Panc1 (cell line): ENCODE results near the gene HAT1. TPM values are rescaled to one million over a fixed set of nuclear protein-coding genes. Genes with fewer than 3 reads are reported as not detected.
"Not testable (repeated sequence)": the region's sequence is repeated elsewhere in the genome, so short reads cannot be mapped to it uniquely, and the experiment has no call there.

Source experiments
- ATAC-seq: fragments of 200-7000 bp; cut with Tn5 transposase; 2 replicates; pipeline ENCODE4 v1.9.1; 2020; ENCODE audit warnings: mild to moderate bottlenecking, moderate library complexity
- BruUV-seq: library from RNA; stranded (reverse); fragments of 400-500 nt; replicated peaks from 2 replicates; lab custom pipeline; 2021; lab: Mats Ljungman, UMichigan
- CTCF ChIA-PET: fragments of 300-600 bp; sonication (Branson Sonifier 250); formaldehyde crosslinking; loops from one replicate; lab custom pipeline; 2022; ENCODE audit warnings: antibody characterized with exemption; lab: Charles Lee
- POLR2A ChIA-PET: fragments of 300-600 bp; sonication (Branson Sonifier 250); formaldehyde crosslinking; loops from one replicate; lab custom pipeline; 2022; ENCODE audit warnings: antibody characterized with exemption; lab: Charles Lee
- DNase-seq: peaks from one replicate; pipeline ENCODE4 v3.0.0-alpha.2; 2010; ENCODE audit warnings: low read depth, low spot score
- H3K27ac ChIP-seq: 2 replicates; pipeline ENCODE4 v1.5.1; 2011; ENCODE audit warnings: mild to moderate bottlenecking, low read length, inconsistent platforms
- H3K27me3 ChIP-seq: fragments of 200-500 bp; sonication (Bioruptor generic); 2 replicates; pipeline ENCODE4 v1.6.0; 2014; ENCODE audit warnings: low read length, inconsistent platforms; ENCODE audit not compliant: control insufficient read depth, insufficient read depth
- H3K36me3 ChIP-seq: fragments of 200-500 bp; sonication (Bioruptor generic); 2 replicates; pipeline ENCODE4 v1.5.1; 2014; ENCODE audit warnings: inconsistent platforms, mild to moderate bottlenecking, low read length, moderate library complexity; ENCODE audit not compliant: control insufficient read depth, insufficient read depth
- H3K4me1 ChIP-seq: 2 replicates; pipeline ENCODE4 v1.5.1; 2011; ENCODE audit warnings: inconsistent platforms, mild to moderate bottlenecking, low read length, moderate library complexity; ENCODE audit not compliant: control insufficient read depth, insufficient read depth
- H3K4me3 ChIP-seq, 2 experiments: 2 replicates each; pipeline ENCODE4 v1.5.1; 2011 to 2012; ENCODE audit warnings: low read depth in 2 of 2, low read length in 2 of 2, mild to moderate bottlenecking in 2 of 2, inconsistent platforms in 1 of 2, moderate library complexity in 1 of 2
- H3K9me3 ChIP-seq: fragments of 200-500 bp; sonication (Bioruptor generic); 2 replicates; pipeline ENCODE4 v1.5.1; 2014; ENCODE audit warnings: low read depth, mild to moderate bottlenecking, inconsistent platforms, low read length, moderate library complexity; ENCODE audit not compliant: control insufficient read depth, insufficient read depth
- CTCF ChIP-seq: fragments of 450-650 bp; IDR thresholded peaks from 2 replicates; pipeline ENCODE4 v1.5.1; 2017; ENCODE audit warnings: mild to moderate bottlenecking
- POLR2AphosphoS5 ChIP-seq: IDR thresholded peaks from 2 replicates; pipeline ENCODE4 v1.6.1; 2012; ENCODE audit warnings: mild to moderate bottlenecking, low read depth, low read length, moderate library complexity
- REST ChIP-seq, 2 experiments: IDR thresholded peaks; 2 replicates each; pipeline ENCODE4 v1.6.1; 2011 to 2012; ENCODE audit warnings: low read depth in 2 of 2, control low read depth in 1 of 2, low read length in 1 of 2, mild to moderate bottlenecking in 1 of 2, moderate library complexity in 1 of 2; ENCODE audit not compliant: insufficient read depth in 1 of 2
- SIN3A ChIP-seq: IDR thresholded peaks from 2 replicates; pipeline ENCODE4 v1.6.1; 2012; ENCODE audit warnings: low read depth, mild to moderate bottlenecking, low read length, moderate library complexity, borderline replicate concordance; ENCODE audit not compliant: insufficient read depth
- TCF7L2 ChIP-seq: IDR thresholded peaks from 2 replicates; pipeline ENCODE4 v1.6.1; 2011; ENCODE audit warnings: mild to moderate bottlenecking, low read depth, low read length, inconsistent platforms
- in situ Hi-C: cut with HindIII; loops from 2 replicates; pipeline ENCODE4 v1.10.0; 2016; ENCODE audit warnings: low sequenced_read_pairs, low pct_unique_long_range_greater_than_20kb
- intact Hi-C: fragments of 100-400 bp; cut with micrococcal nuclease; formaldehyde crosslinking; loops from one replicate; pipeline ENCODE4 v1.10.0; 2022; ENCODE audit not compliant: unreplicated experiment
- total RNA-seq: library from RNA; stranded (reverse); gene quantifications from one replicate; pipeline ENCODE4 v1.2.1, GENCODE V29; 2021; ENCODE audit not compliant: unreplicated experiment

The HAT1 gene
- total RNA-seq, 1 experiment from 2014 or later = 74.7 TPM

GRCh38 chr2:171895786-171896185, 26.5 kb upstream of the HAT1 start:
- ATAC-seq (no peak), DNase-seq (no peak)
- in situ Hi-C loops = no loop called here
- TF ChIP-seq REST (IDR thresholded peaks at IDR 0.05; ENCODE audit: insufficient read depth in 1 of 2, low read depth in 2 of 2, low read length in 1 of 2) (no peak), CTCF (no peak), POLR2AphosphoS5 (no peak), SIN3A (no peak), TCF7L2 (no peak)
- Histone ChIP-seq H3K4me3 (no peak overlapping the region), H3K4me1 (peaks cover 7% of the 10 kb centered on the region), H3K27me3 (no peaks in the 10 kb centered on the region), H3K36me3 (no peaks in the 10 kb centered on the region; the same call in 1 of the 2 replicates), H3K9me3 (no peaks in the 10 kb centered on the region), H3K27ac (no peak overlapping the region)
- intact Hi-C loops = no loop called here
- POLR2A ChIA-PET = no interaction called here
- CTCF ChIA-PET = no interaction called here
- BruUV-seq = no TSS peak

GRCh38 chr2:171899623-171900282, 22.5 kb upstream of the HAT1 start:
- DNase-seq, H3K4me1 ChIP-seq, CTCF ChIA-PET, H3K27ac ChIP-seq, intact Hi-C loops, POLR2A ChIA-PET, ATAC-seq, in situ Hi-C loops, H3K36me3 ChIP-seq, H3K9me3 ChIP-seq, BruUV-seq, H3K4me3 ChIP-seq, H3K27me3 ChIP-seq: not testable (repeated sequence)

GRCh38 chr2:171902840-171903420, 19.3 kb upstream of the HAT1 start:
- DNase-seq (no peak), ATAC-seq (no peak)
- intact Hi-C loops (no loop called here), in situ Hi-C loops (no loop called here)
- Histone ChIP-seq H3K36me3 (no peaks in the 10 kb centered on the region), H3K27me3 (no peaks in the 10 kb centered on the region), H3K4me3 (no peak overlapping the region), H3K9me3 (no peaks in the 10 kb centered on the region), H3K4me1 (no peaks in the 10 kb centered on the region), H3K27ac (no peak overlapping the region)
- CTCF ChIA-PET = no interaction called here
- TF ChIP-seq TCF7L2 (no peak), POLR2AphosphoS5 (no peak), SIN3A (no peak), CTCF (no peak), REST (IDR thresholded peaks at IDR 0.05; ENCODE audit: insufficient read depth in 1 of 2, low read depth in 2 of 2, low read length in 1 of 2) (no peak)
- POLR2A ChIA-PET = no interaction called here
- no TSS peak for BruUV-seq
